Measurements from ENCODE around the gene SUN3. TPM values are rescaled to one million over a fixed set of nuclear protein-coding genes. Genes with fewer than 3 reads are reported as not detected.

SUN3 gene
- polyA plus RNA-seq, 1 donor from 2014 or later, result not detected

GRCh38 chr7:48035301-48035966, 6.5 kb upstream of the SUN3 start, which contains the start of gene C7orf57:
Gene C7orf57, plus strand, starts transcription at chr7:48035543. Its CDS starts 766 bp downstream, at chr7:48036309.
- H3F3A ChIP-seq (ENCODE audit: insufficient read depth, low read length, poor library complexity, severe bottlenecking), result no peaks in the 10 kb centered on the region
- H3K36me3 ChIP-seq (ENCODE audit: insufficient read depth, low read length), result no peaks in the 10 kb centered on the region
- H3K9me2 ChIP-seq (ENCODE audit: insufficient read depth, low read length), result no peaks in the 10 kb centered on the region
- no peaks in the 10 kb centered on the region for H3K79me2 ChIP-seq (replicated peaks; ENCODE audit: insufficient read depth, low read length)
- TF ChIP-seq MXI1 (conservative IDR thresholded peaks at IDR 0.05; ENCODE audit: poor library complexity, severe bottlenecking) (peak; percentile 89), SMC3 (conservative IDR thresholded peaks at IDR 0.05; ENCODE audit: poor library complexity) (peak; percentile 27), TAF1 (IDR thresholded peaks at IDR 0.05; ENCODE audit: low read depth) (no peak), REST (IDR thresholded peaks at IDR 0.05; ENCODE audit: borderline replicate concordance) (no peak), CTCF (IDR thresholded peaks at IDR 0.05; ENCODE audit: poor library complexity, severe bottlenecking) (peak; percentile 55), POLR2AphosphoS5 (IDR thresholded peaks at IDR 0.05) (no peak), EZH2 (IDR thresholded peaks at IDR 0.05; ENCODE audit: borderline replicate concordance, insufficient read depth, low read length, poor library complexity, severe bottlenecking) (no peak), EP300 (conservative IDR thresholded peaks at IDR 0.05; ENCODE audit: poor library complexity, severe bottlenecking) (peak; percentile 48), RAD21 (conservative IDR thresholded peaks at IDR 0.05) (peak; percentile 20)
- H4K20me1 ChIP-seq (ENCODE audit: insufficient read depth), result no peaks in the 10 kb centered on the region
- no peak within 1 kb of the TSS for H3K9ac ChIP-seq (ENCODE audit: low read length)
- no peak within 1 kb of the TSS for H3K27ac ChIP-seq (ENCODE audit: low read length)
- H3K4me2 ChIP-seq (ENCODE audit: low read length), result peak within 1 kb of the TSS; percentile 76
- peaks cover 34% of the 10 kb centered on the region for H3K27me3 ChIP-seq (ENCODE audit: insufficient read depth, low read depth, low read length)
- H2AFZ ChIP-seq (ENCODE audit: low read depth, low read length), result peak within 1 kb of the TSS; percentile 25
- no peaks in the 10 kb centered on the region for H3K9me3 ChIP-seq (ENCODE audit: low read length)
- H3K4me3 ChIP-seq (ENCODE audit: low read length), result peak within 1 kb of the TSS; percentile 92

- no peaks in the 10 kb centered on the region for H3F3A ChIP-seq (ENCODE audit: insufficient read depth, low read length, poor library complexity, severe bottlenecking)
- TF ChIP-seq EZH2 (IDR thresholded peaks at IDR 0.05; ENCODE audit: borderline replicate concordance, insufficient read depth, low read length, poor library complexity, severe bottlenecking) (no peak), REST (IDR thresholded peaks at IDR 0.05; ENCODE audit: borderline replicate concordance) (no peak), CTCF (IDR thresholded peaks at IDR 0.05; ENCODE audit: poor library complexity, severe bottlenecking) (no peak), TAF1 (IDR thresholded peaks at IDR 0.05; ENCODE audit: low read depth) (no peak)
- H2AFZ ChIP-seq (ENCODE audit: low read depth, low read length), result no peak overlapping the region
- no peak overlapping the region for H3K4me3 ChIP-seq (ENCODE audit: low read length)
- H3K36me3 ChIP-seq (ENCODE audit: insufficient read depth, low read length), result no peaks in the 10 kb centered on the region
- H3K9me2 ChIP-seq (ENCODE audit: insufficient read depth, low read length), result no peaks in the 10 kb centered on the region
- H3K4me2 ChIP-seq (ENCODE audit: low read length), result no peak overlapping the region
- H3K9ac ChIP-seq (ENCODE audit: low read length), result no peak overlapping the region
- no peak overlapping the region for H3K27ac ChIP-seq (ENCODE audit: low read length)
- no peaks in the 10 kb centered on the region for H4K20me1 ChIP-seq (ENCODE audit: insufficient read depth)
- no peaks in the 10 kb centered on the region for H3K9me3 ChIP-seq (ENCODE audit: low read length)
- no peaks in the 10 kb centered on the region for H3K79me2 ChIP-seq (replicated peaks; ENCODE audit: insufficient read depth, low read length)
- H3K27me3 ChIP-seq (ENCODE audit: insufficient read depth, low read depth, low read length), result peaks cover 34% of the 10 kb centered on the region
Observed at GRCh38 chr7:48033922-48034321, 5.0 kb upstream of the SUN3 start.
